Stimulated activated CD8-positive, alpha-beta memory T cell treated with anti-CD3 and anti-CD28 coated beads, Interleukin-7, amount 100 ng/mL, for 1 hour (primary cell): Measurements from ENCODE around the gene POLR1H.
"Not testable (repeated sequence)": the region's sequence is repeated elsewhere in the genome, so short reads cannot be mapped to it uniquely, and the experiment has no call there.

Experiments
- DNase-seq, 2 donors: peaks; one replicate each; pipeline ENCODE4 v3.0.0-alpha.2; 2020; ENCODE audit warnings: low read depth in 2 of 2

POLR1H gene

DNA sequence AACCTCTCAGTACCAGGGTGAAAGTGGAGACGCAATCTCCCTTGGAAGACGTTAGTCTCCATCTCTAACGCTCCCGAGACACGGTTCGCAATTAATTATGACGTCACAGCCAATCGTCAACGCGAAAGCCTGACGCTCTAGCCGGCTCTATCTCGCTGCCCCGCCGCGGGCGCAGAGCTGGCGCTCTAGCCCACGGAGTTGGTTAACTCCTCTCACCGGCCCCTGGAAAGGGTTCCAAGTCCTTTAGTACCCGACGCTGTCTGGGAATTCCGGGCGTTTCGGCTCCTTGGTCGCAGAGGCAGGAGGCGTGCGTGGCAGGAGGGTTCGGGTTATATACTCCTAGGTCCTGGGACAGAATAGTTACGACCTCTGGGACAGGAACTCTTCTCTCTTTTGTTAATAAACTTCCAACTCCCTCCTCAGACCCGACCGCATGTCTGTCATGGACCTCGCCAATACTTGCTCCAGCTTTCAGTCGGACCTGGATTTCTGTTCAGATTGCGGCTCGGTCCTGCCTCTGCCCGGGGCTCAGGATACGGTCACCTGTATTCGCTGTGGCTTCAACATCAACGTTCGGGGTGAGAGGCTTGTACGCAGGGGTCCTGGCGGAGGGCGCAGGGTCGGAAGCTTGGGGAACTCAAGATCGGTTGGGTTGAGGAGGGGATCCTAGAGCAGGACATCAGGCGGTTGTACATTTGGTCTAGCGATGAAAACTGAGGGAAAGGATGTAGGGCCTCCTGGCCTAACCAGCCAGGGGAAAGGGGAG lies at the start of gene POLR1H:
POLR1H (plus strand) TSS at position 174 of the 766 bp plus-strand sequence; CDS start at position 434, 260 bp downstream.
- peak; percentile 69 to 73 for DNase-seq

GRCh38 chr6:30013291-30013922 lies 47.7 kb upstream of the POLR1H start:
- DNase-seq: peak in 1 of 2 donors; percentile 37

- no peak for DNase-seq
Observed at GRCh38 chr6:30019819-30020218, 41.2 kb upstream of the POLR1H start.

GRCh38 chr6:30020626-30021025 lies 40.4 kb upstream of the POLR1H start:
- DNase-seq: no peak

GRCh38 chr6:30022189-30022588 lies 38.9 kb upstream of the POLR1H start:
- no peak for DNase-seq

DNA sequence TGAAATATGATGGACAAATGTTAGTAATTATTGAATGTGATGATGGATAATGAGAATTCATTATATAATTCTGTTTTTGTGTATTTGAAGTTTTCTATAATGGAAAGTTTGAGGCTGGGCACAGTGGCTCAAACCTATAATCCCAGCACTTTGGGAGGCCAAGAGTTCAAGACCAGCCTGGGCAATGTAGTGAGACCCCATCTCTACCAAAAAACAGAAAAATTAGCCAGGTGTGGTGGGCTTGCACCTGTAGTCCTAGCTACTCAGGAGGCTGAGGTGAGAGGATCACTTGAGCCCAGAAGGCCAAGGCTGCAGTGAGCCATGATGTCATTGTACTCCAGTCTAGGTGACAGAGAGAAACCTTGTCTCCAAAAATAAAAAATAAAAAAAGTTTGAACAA lies 38.4 kb upstream of the POLR1H start:
- DNase-seq: not testable (repeated sequence)

GRCh38 chr6:30025186-30025585 lies 35.9 kb upstream of the POLR1H start:
- no peak for DNase-seq

DNA sequence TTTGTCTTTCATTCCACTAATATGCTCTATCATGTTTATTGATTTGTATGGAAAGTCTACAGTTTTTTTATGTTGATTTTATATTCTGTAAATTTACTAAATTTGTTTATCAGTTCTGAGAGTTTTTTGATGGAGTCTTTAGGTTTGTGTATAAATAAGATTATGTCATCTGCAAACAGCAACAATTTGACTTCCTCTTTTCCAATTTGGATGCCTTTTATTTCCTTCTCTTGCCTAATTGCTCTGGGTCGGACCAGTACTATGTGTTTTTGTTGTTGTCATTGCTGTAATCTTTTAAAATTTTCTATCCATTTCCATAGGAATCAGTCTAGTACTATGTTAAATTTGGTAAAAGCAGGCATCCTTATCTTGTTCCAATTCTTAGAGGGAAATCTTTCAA lies 31.5 kb upstream of the POLR1H start:
- no peak for DNase-seq

DNA sequence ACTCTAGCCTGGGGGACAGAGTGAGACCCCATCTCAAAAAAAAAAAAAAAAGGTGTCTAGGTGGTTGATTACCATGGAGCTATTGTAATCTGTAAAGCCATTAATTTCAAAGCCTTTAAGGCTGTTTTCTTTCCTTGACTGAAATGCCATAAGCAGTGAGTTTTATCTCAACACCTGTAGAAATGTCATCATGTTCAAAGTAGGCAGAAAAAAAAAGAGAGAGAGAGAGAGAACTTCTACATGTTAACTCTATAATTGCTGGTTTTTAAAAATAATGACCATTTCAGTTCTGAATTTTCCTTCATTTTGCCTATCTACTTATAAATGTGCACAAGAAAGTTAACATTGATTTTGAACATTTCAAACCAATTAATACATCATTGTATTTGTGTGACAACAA lies 29.7 kb upstream of the POLR1H start:
- no peak for DNase-seq

- DNase-seq: not testable (repeated sequence)
Observed at GRCh38 chr6:30033440-30033839, 27.6 kb upstream of the POLR1H start.

DNA sequence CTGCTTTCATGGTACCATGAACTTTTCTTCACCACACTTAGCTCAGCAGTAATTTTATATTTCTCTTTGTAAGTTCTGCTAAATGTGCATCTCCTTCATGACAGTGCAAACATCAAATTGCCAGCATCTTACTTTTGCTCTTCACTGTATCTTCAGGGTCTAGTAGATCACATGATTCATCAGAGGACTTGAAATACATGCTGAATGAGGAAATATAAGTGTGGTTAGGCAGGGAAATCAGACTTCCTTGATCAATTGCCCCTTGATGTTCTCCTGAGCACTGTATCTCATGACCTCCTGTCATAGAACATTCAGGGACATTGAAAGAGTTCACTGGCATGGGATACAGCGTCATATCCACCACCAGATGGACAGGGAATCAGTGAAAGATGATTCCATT lies 25.3 kb upstream of the POLR1H start:
- DNase-seq: no peak

GRCh38 chr6:30037182-30037788 lies 23.8 kb upstream of the POLR1H start:
- no peak for DNase-seq

GRCh38 chr6:30041221-30041620 lies 19.8 kb upstream of the POLR1H start:
- no peak for DNase-seq

DNA sequence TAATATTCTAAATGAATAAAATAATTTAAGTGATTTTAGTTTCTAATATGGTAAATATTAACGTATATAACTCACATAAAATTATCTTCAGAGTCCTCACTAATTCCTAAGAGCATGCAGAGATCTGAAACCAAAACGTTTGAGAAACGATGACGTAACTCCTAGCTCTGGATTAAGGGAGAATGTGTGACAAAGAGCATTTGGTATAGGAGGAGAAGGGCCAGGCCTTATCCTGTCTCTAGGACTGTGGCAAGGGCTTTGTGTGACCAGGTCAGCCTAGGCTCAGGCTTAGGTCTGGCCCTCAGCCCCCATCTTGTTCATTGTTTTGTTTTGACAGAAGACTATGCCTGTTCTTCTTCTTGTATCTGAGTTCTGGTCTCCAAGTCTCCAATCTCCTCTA lies 19.2 kb upstream of the POLR1H start:
- DNase-seq: no peak

DNA sequence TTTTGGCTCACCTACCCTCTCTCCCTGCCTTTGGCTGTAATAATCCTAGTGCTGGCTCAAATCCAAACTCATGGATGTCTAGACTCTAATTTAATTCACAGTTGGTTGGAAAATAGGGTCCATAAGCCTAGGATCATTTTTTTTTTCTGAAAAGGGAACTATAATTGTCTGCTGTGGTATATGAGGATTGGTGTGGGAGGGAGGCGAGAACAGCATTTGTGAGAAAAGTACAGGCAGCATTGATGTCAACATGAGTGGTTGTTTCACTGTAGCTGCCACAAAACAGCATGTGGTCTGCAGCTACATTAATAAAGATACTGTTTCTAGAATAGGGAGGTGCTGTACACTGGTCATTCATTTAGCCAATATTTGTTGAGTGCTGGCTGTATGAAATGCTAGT lies 18.6 kb upstream of the POLR1H start:
- no peak for DNase-seq

DNA sequence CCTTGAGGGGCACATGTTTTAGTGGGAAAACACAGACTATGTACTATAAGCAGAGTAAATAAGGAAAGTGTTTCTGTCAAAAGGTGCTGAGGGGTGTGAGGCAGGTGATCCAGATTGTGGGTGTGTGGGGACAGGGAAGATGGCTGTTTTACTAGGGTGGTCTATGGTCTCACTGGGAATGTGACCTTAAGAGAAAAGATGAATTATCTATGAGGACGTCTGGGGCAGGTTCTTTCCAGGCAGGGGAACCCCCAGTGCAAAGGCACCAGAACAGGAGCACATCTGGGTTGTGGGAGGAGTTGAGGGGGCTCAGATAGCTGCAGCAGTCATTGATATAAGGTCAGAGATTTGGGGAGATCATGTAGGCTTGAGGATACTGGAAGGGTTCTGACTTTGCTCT lies 18.2 kb upstream of the POLR1H start:
- no peak for DNase-seq

- no peak for DNase-seq
Observed at GRCh38 chr6:30043744-30044143, 17.3 kb upstream of the POLR1H start.

DNA sequence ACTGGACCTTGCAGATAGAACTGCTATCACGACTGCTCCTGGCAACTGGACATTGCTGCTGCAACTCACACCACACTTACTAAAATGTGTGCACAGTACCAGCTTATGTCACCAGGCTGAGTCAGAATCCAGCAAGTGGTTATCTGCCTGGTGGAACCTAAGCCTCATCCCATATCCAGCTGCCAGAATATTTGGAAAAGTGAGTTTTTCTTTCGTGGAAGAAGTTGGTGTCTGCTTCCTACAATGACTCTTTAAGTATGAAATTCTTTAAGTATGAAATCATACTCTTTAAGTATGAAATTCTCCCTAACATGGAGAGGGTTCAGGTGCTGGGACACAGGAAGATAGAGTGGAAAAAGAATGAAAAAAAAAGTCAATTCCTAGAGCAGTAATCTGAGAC lies 16.4 kb upstream of the POLR1H start:
- no peak for DNase-seq

DNA sequence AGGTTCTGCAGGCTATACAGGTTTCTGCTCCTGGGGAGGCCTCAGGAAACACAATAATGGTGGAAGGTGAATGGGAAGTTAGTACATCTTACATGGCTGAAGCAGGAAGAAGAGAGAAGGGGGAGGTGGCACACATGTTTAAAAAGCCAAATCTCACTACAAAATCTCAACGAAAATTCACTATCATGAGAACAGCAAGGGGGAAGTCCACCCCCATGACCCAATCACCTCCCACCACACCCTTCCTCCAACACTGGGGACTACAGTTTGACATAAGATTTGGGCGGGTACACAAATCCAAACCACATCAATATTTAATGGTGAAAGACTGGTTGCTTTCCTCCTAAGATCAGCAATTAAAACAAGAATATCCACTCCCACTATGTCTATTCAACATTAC lies 13.8 kb upstream of the POLR1H start:
- DNase-seq: no peak

GRCh38 chr6:30053682-30054081 lies 7.4 kb upstream of the POLR1H start:
- DNase-seq: no peak

DNA sequence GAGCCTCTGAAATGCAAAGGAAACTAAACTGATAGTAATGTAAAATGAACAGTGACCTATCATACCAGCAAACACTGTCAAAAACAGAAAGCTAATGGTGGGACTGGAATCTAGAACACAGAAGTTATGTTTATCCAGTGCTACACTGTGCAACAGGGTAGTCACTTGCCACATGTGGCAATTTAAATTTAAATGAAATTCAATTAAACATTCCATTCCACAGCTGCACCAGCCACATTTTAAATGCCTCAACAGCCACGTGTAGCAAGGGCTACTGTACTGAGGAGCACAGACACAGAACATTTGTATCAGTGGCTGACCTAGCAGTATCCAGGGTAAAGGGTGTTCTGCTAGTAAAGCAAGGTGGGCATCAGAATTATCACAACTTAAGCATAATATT lies 5.6 kb upstream of the POLR1H start:
- no peak for DNase-seq

DNA sequence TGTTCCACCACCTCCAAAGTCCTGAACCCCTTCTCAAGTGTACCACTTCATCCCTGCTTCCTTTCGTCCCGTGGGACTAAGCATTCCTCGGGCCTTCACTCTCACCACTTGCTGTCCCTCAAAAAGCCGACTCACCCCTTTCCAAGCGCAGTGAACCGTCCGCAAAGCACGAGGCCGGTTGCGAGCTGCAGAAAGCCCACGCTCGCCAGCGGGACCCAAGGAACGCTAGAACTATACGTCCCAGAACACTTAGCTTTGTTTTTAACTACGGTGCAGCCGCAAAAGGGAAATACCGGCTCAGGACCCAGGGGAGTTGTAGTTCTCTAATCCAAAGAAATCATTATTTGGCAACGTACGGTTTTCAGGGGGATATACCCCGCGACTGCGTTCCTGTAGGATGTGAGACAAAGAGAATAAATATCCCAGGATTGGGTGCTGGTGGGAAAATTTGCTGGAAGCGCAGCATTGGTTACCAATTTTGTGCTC lies 416 bp upstream of the POLR1H start:
- no peak for DNase-seq
